GM12878 (cell line): ENCODE data around the gene DIS3L2. TPM values are rescaled to one million over a fixed set of nuclear protein-coding genes. Genes with fewer than 3 reads are reported as not detected.

Source experiments
- ATAC-seq: fragments of 200-7000 bp; cut with Tn5 transposase; 3 replicates; pipeline ENCODE4 v1.9.1; 2020; ENCODE audit warnings: mild to moderate bottlenecking, moderate library complexity
- BruUV-seq: library from RNA; stranded (reverse); fragments of 400-500 nt; replicated peaks from 2 replicates; lab custom pipeline; 2021; lab: Mats Ljungman, UMichigan
- CTCF ChIA-PET: fragments of 300-600 bp; sonication (Branson Sonifier 250); formaldehyde crosslinking; extraction: SDS; loops from one replicate; lab custom pipeline; 2021; ENCODE audit warnings: inconsistent platforms; lab: Yijun Ruan, JAX
- POLR2A ChIA-PET: fragments of 350-600 bp; formaldehyde crosslinking; extraction: SDS; loops from one replicate; lab custom pipeline; 2021; ENCODE audit warnings: inconsistent platforms; lab: Charles Lee
- RAD21 ChIA-PET: fragments of 300-600 bp; sonication (Branson Sonifier 250); formaldehyde crosslinking; loops from one replicate; lab custom pipeline; 2023; ENCODE audit warnings: antibody characterized with exemption; ENCODE audit not compliant: unreplicated experiment; lab: Charles Lee
- SMC1A ChIA-PET: fragments of 300-600 bp; sonication (Branson Sonifier 250); formaldehyde crosslinking; loops from one replicate; lab custom pipeline; 2023; ENCODE audit not compliant: unreplicated experiment, uncharacterized antibody; lab: Charles Lee
- DNase-seq: peaks from one replicate; pipeline ENCODE4 v3.0.0-alpha.2; 2011; ENCODE audit warnings: low read depth, low spot score
- FAIRE-seq: peaks from 3 replicates; lab custom pipeline; 2011; peaks lifted over from hg19 to GRCh38; lab: Jason Lieb, UNC
- H2AFZ ChIP-seq: 2 replicates; pipeline ENCODE4 v1.6.0; 2011; ENCODE audit warnings: low read depth, low read length, control low read depth; ENCODE audit not compliant: control insufficient read depth
- H3K27ac ChIP-seq: 2 replicates; pipeline ENCODE4 v1.5.1; 2011; ENCODE audit warnings: control low read depth; ENCODE audit not compliant: control insufficient read depth, insufficient read depth
- H3K27me3 ChIP-seq, 2 experiments: replicated peaks in 1 of 2; 2 replicates each; pipeline versions ENCODE4 v1.6.0 to v1.6.1; 2011; ENCODE audit warnings: low read length in 1 of 2; ENCODE audit not compliant: control insufficient read depth in 2 of 2, insufficient read depth in 2 of 2
- H3K36me3 ChIP-seq, 2 experiments: 2 replicates each; pipeline ENCODE4 v1.5.1; 2011; ENCODE audit warnings: low read length in 1 of 2; ENCODE audit not compliant: control insufficient read depth in 2 of 2, insufficient read depth in 2 of 2
- H3K4me1 ChIP-seq: 2 replicates; pipeline ENCODE4 v1.6.1; 2011; ENCODE audit warnings: mild to moderate bottlenecking, low read length, moderate library complexity, mixed read lengths; ENCODE audit not compliant: control insufficient read depth, insufficient read depth
- H3K4me2 ChIP-seq: 2 replicates; pipeline ENCODE4 v1.6.0; 2011; ENCODE audit warnings: control low read depth; ENCODE audit not compliant: control insufficient read depth, insufficient read depth
- H3K4me3 ChIP-seq: fragments of 200-600 bp; sonication (generic); 2 replicates; pipeline ENCODE4 v1.5.1; 2016
- H3K79me2 ChIP-seq: 2 replicates; pipeline ENCODE4 v1.6.0; 2011; ENCODE audit warnings: low read length; ENCODE audit not compliant: control insufficient read depth, insufficient read depth
- H3K9ac ChIP-seq: 2 replicates; pipeline ENCODE4 v1.8.0; 2011; ENCODE audit warnings: low read length, control low read depth, mixed read lengths; ENCODE audit not compliant: control insufficient read depth, insufficient read depth
- H3K9me3 ChIP-seq: replicated peaks from 3 replicates; pipeline ENCODE4 v1.5.1; 2011; ENCODE audit warnings: mild to moderate bottlenecking, low read length; ENCODE audit not compliant: control insufficient read depth, insufficient read depth
- H4K20me1 ChIP-seq: 2 replicates; pipeline ENCODE4 v1.6.0; 2011; ENCODE audit not compliant: control insufficient read depth, insufficient read depth
- E2F8 ChIP-seq: fragments of 450-650 bp; IDR thresholded peaks from 2 replicates; pipeline ENCODE4 v1.6.1; 2018; ENCODE audit warnings: mild to moderate bottlenecking, low read depth, moderate library complexity; ENCODE audit not compliant: partially characterized antibody
- E4F1 ChIP-seq: fragments of 450-650 bp; IDR thresholded peaks from 2 replicates; pipeline ENCODE4 v1.6.1; 2018; ENCODE audit warnings: borderline replicate concordance, mild to moderate bottlenecking; ENCODE audit not compliant: partially characterized antibody
- ELK1 ChIP-seq: IDR thresholded peaks from 2 replicates; pipeline ENCODE4 v1.6.1; 2012; ENCODE audit warnings: low read depth, low read length, improper control_type of control experiment
- IKZF2 ChIP-seq, 2 experiments: fragments of 450-650 bp; IDR thresholded peaks; 2 replicates each; pipeline ENCODE4 v1.6.1; 2017; ENCODE audit warnings: mild to moderate bottlenecking in 2 of 2, moderate library complexity in 2 of 2
- PAX5 ChIP-seq: IDR thresholded peaks from 2 replicates; pipeline ENCODE4 v1.6.1; 2011; ENCODE audit warnings: low read depth, low read length, borderline replicate concordance
- POLR2A ChIP-seq: IDR thresholded peaks from 2 replicates; pipeline ENCODE4 v1.6.1; 2011; ENCODE audit warnings: low read depth, mild to moderate bottlenecking, low read length
- SIN3A ChIP-seq: IDR thresholded peaks from 2 replicates; pipeline ENCODE4 v1.6.1; 2012; ENCODE audit warnings: low read depth, low read length, improper control_type of control experiment
- SMC3 ChIP-seq: IDR thresholded peaks from 2 replicates; pipeline ENCODE4 v1.6.1; 2011; ENCODE audit warnings: low read length, improper control_type of control experiment, borderline replicate concordance
- ZBTB40 ChIP-seq: fragments of 450-650 bp; IDR thresholded peaks from 2 replicates; pipeline ENCODE4 v1.6.1; 2016; ENCODE audit warnings: mild to moderate bottlenecking, moderate library complexity, borderline replicate concordance
- WGBS: methylation state at CpG from one replicate; pipeline ENCODE4 v1.1.6; 2016; ENCODE audit warnings: low lambda C conversion rate; ENCODE audit not compliant: insufficient replicate concordance, insufficient coverage; ENCODE audit errors: missing lambda C conversion rate; 5-methylcytosine and 5-hydroxymethylcytosine counted together
- in situ Hi-C: fragments of 300-500 bp; cut with MboI; formaldehyde crosslinking; loops from 9 replicates; pipeline ENCODE4 v1.14.3; 2018; ENCODE audit warnings: mixed read lengths
- intact Hi-C: fragments of 100-400 bp; cut with micrococcal nuclease; formaldehyde crosslinking; loops from one replicate; pipeline ENCODE4 v1.14.2; 2022; ENCODE audit not compliant: unreplicated experiment
- polyA plus RNA-seq, 11 experiments: library from polyadenylated mRNA; depleted of rRNA in 4 of 11; unstranded in 6 of 11; stranded (reverse) in 5 of 11; fragments of >200 nt; fragmentation: Nextera tagmentation in 4 of 11; fragmentation: Illumina TruSeq in 1 of 11; extraction: Ambion mirVana in 4 of 11; extraction: Trizol in 1 of 11; gene quantifications; 1 replicate in 1 of 11; 2 replicates in 10 of 11; pipeline versions ENCODE4 v1.2.1 to v1.2.3, GENCODE V29; 2011 to 2016; ENCODE audit warnings: inconsistent platforms in 2 of 11, missing spikeins in 2 of 11, low read depth in 1 of 11
- total RNA-seq, 4 experiments: library from RNA; depleted of rRNA in 3 of 4; stranded (reverse); fragments of >200 nt in 3 of 4; fragmentation: Illumina TruSeq in 1 of 4; extraction: Trizol in 1 of 4; gene quantifications; 2 replicates each; pipeline versions ENCODE4 v1.2.1 to v1.2.3, GENCODE V29; 2013 to 2021

DIS3L2 gene
- total and polyA plus RNA-seq, 10 of the 15 experiments (the other 5 are each of a cell fraction or from before 2014, with no cell fraction given) = 3.5 to 27.1 (median 16.0) TPM

GRCh38 chr2:231928901-231929725, 32.4 kb upstream of the DIS3L2 start:
- no peaks in the 10 kb centered on the region for H3K9me3 ChIP-seq
- H3K27me3 ChIP-seq = peaks cover 6 to 11% of the 10 kb centered on the region in 2 experiments; a peak in 3 of 4 replicates
- intact Hi-C loops = loop anchor here (5.0 to 10.0 kb wide), 2 partner anchors 366 to 513 kb away; no protein-coding TSS in a partner anchor
- H2AFZ ChIP-seq = no peak overlapping the region
- FAIRE-seq (no peak), ATAC-seq (no peak), DNase-seq (no peak)
- POLR2A ChIA-PET = no interaction called here
- H3K9ac ChIP-seq = no peak overlapping the region
- RAD21 ChIA-PET = interaction anchor here (0.7 to 1.2 kb wide), 4 partner anchors 76 to 1803 kb away, joined by 3 to 5 read pairs (median 3); no protein-coding TSS in a partner anchor
- H3K4me3 ChIP-seq = no peak overlapping the region
- no peaks in the 10 kb centered on the region for H3K36me3 ChIP-seq
- SMC1A ChIA-PET = interaction anchor here (1.5 kb wide), 1 partner anchor 8 kb away, joined by 3 read pairs; no protein-coding TSS in a partner anchor
- CTCF ChIA-PET = interaction anchor here (0.6 to 8.2 kb wide), 4 partner anchors 8 to 214 kb away, joined by 3 to 32 read pairs (median 5); no protein-coding TSS in a partner anchor
- no peak overlapping the region for H3K27ac ChIP-seq
- H3K79me2 ChIP-seq = no peaks in the 10 kb centered on the region
- in situ Hi-C loops = no loop called here
- BruUV-seq = no TSS peak
- 47% methylated on average over 11 of the region's 11 CpGs for WGBS
- H3K4me2 ChIP-seq = no peak overlapping the region
- no peaks in the 10 kb centered on the region for H4K20me1 ChIP-seq
- H3K4me1 ChIP-seq = peaks cover 13% of the 10 kb centered on the region
- TF ChIP-seq SMC3 (no peak), E2F8 (no peak), ELK1 (no peak), ZBTB40 (no peak), E4F1 (no peak), POLR2A (no peak), SIN3A (no peak), PAX5 (no peak), IKZF2 (IDR thresholded peaks at IDR 0.05) (no peak)
